Neural cell (in vitro differentiated cells): ENCODE results near the gene ERC2. TPM values are rescaled to one million over a fixed set of nuclear protein-coding genes. Genes with fewer than 3 reads are reported as not detected.

Experiments
- H2AFZ ChIP-seq: fragments of 200-600, 300-800 bp; sonication (generic), shearing (Covaris generic); 2 replicates; pipeline ENCODE4 v1.6.0; 2014; ENCODE audit warnings: low read depth, mild to moderate bottlenecking, antibody characterized with exemption, low read length, moderate library complexity
- H3F3A ChIP-seq: fragments of 200-600 bp; shearing (Covaris generic); 2 replicates; pipeline ENCODE4 v1.6.1; 2016; ENCODE audit warnings: mild to moderate bottlenecking, moderate library complexity, mixed read lengths, antibody characterized with exemption, low read length; ENCODE audit not compliant: insufficient read depth, poor library complexity, severe bottlenecking
- H3K27ac ChIP-seq: fragments of 200-600, 300-800 bp; sonication (generic), shearing (Covaris generic); 2 replicates; pipeline ENCODE4 v1.5.1; 2014; ENCODE audit warnings: mild to moderate bottlenecking, low read length, moderate library complexity
- H3K27me3 ChIP-seq: fragments of 300-800, 200-600 bp; sonication (generic), shearing (Covaris generic); 2 replicates; pipeline ENCODE4 v1.6.0; 2014; ENCODE audit warnings: mild to moderate bottlenecking, low read depth, low read length, moderate library complexity; ENCODE audit not compliant: insufficient read depth
- H3K36me3 ChIP-seq: fragments of 300-800, 200-600 bp; sonication (generic), shearing (Covaris generic); 2 replicates; pipeline ENCODE4 v1.5.1; 2014; ENCODE audit warnings: mild to moderate bottlenecking, antibody characterized with exemption, low read length, moderate library complexity; ENCODE audit not compliant: insufficient read depth
- H3K4me2 ChIP-seq: fragments of 300-800, 200-600 bp; sonication (generic), shearing (Covaris generic); 2 replicates; pipeline ENCODE4 v1.6.0; 2014; ENCODE audit warnings: mild to moderate bottlenecking, low read length
- H3K4me3 ChIP-seq: fragments of 300-800, 200-600 bp; sonication (generic), shearing (Covaris generic); 2 replicates; pipeline ENCODE4 v1.5.1; 2014; ENCODE audit warnings: mild to moderate bottlenecking, low read length, moderate library complexity
- H3K79me2 ChIP-seq: fragments of 200-600 bp; shearing (Covaris generic); replicated peaks from 2 replicates; pipeline ENCODE4 v1.6.0; 2014; ENCODE audit warnings: mild to moderate bottlenecking, low read length, moderate library complexity; ENCODE audit not compliant: insufficient read depth
- H3K9ac ChIP-seq: fragments of 300-800, 200-600 bp; sonication (generic), shearing (Covaris generic); 2 replicates; pipeline ENCODE4 v1.6.1; 2016; ENCODE audit warnings: mild to moderate bottlenecking, low read length, mixed read lengths
- H3K9me2 ChIP-seq: fragments of 200-600 bp; shearing (Covaris generic); 2 replicates; pipeline ENCODE4 v1.6.1; 2016; ENCODE audit warnings: mild to moderate bottlenecking, low read length, mixed read lengths; ENCODE audit not compliant: insufficient read depth
- H3K9me3 ChIP-seq: fragments of 200-600, 300-800 bp; sonication (generic), shearing (Covaris generic); 2 replicates; pipeline ENCODE4 v1.6.1; 2016; ENCODE audit warnings: mild to moderate bottlenecking, mixed run types, low read length, moderate library complexity, mixed read lengths
- H4K20me1 ChIP-seq: fragments of 200-600 bp; shearing (Covaris generic); 2 replicates; pipeline ENCODE4 v1.6.1; 2016; ENCODE audit warnings: mild to moderate bottlenecking, mixed run types; ENCODE audit not compliant: insufficient read depth
- EP300 ChIP-seq: fragments of 450-650 bp; conservative IDR thresholded peaks from 2 replicates; pipeline ENCODE4 v1.6.1; 2014; ENCODE audit warnings: antibody characterized with exemption, mild to moderate bottlenecking, moderate library complexity; ENCODE audit not compliant: poor library complexity, severe bottlenecking
- EZH2 ChIP-seq: fragments of 200-600, 300-800 bp; shearing (Covaris generic), sonication (generic); IDR thresholded peaks from 2 replicates; pipeline ENCODE4 v1.6.1; 2014; ENCODE audit warnings: antibody characterized with exemption, low read length, borderline replicate concordance, mild to moderate bottlenecking; ENCODE audit not compliant: insufficient read depth, poor library complexity, severe bottlenecking
- MXI1 ChIP-seq: fragments of 450-650 bp; conservative IDR thresholded peaks from 2 replicates; pipeline ENCODE4 v1.6.1; 2014; ENCODE audit warnings: antibody characterized with exemption, mild to moderate bottlenecking; ENCODE audit not compliant: poor library complexity, severe bottlenecking
- POLR2AphosphoS5 ChIP-seq: IDR thresholded peaks from 2 replicates; pipeline ENCODE4 v1.6.1; 2012
- RAD21 ChIP-seq: fragments of 450-650 bp; conservative IDR thresholded peaks from 2 replicates; pipeline ENCODE4 v1.6.1; 2014; ENCODE audit warnings: antibody characterized with exemption, mild to moderate bottlenecking, moderate library complexity
- SMC3 ChIP-seq: fragments of 450-650 bp; conservative IDR thresholded peaks from 2 replicates; pipeline ENCODE4 v1.6.1; 2014; ENCODE audit warnings: antibody characterized with exemption, mild to moderate bottlenecking, moderate library complexity; ENCODE audit not compliant: poor library complexity
- TAF1 ChIP-seq: IDR thresholded peaks from 2 replicates; pipeline ENCODE4 v1.6.1; 2012; ENCODE audit warnings: low read depth
- polyA plus RNA-seq: library from polyadenylated mRNA; depleted of rRNA; stranded (reverse); fragments of >200 nt; gene quantifications from 2 replicates; pipeline ENCODE4 v1.2.3, GENCODE V29; 2014
- TF ChIP-seq, protein P1 (sequence below): IDR thresholded peaks from 2 replicates; pipeline ENCODE4 v1.6.1; 2012; ENCODE audit warnings: borderline replicate concordance
- TF ChIP-seq, protein P2 (sequence below): fragments of 450-650 bp; IDR thresholded peaks from 2 replicates; pipeline ENCODE4 v1.5.1; 2014; ENCODE audit warnings: antibody characterized with exemption, mild to moderate bottlenecking, moderate library complexity; ENCODE audit not compliant: poor library complexity, severe bottlenecking

The ERC2 gene
- polyA plus RNA-seq, 1 donor from 2014 or later: 60.4 TPM

DNA sequence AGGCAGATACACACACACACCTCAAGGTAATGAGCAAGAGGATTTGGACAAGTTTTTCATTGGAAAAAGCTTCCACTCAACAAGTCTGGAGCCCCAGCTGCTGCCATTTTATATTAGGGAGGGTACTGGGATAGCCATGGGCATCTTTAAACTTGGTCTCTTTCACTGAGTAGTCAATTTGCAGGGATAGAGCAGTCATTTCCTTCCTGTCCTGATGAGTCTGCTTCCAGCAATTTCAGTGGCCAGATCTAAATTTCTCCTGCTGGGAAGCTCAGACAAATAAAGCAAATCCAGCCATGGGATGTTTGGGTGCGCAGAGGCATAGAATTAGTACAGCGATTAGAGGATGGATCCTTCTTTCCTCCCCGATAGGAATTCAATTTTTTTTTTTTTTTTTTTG lies 874 bp upstream of the ERC2 start:
- Histone ChIP-seq H3K79me2 (peaks cover 15% of the 10 kb centered on the region), H3K4me2 (no peak overlapping the region), H3K9me2 (no peaks in the 10 kb centered on the region), H3K36me3 (no peaks in the 10 kb centered on the region), H3K9ac (no peak overlapping the region), H2AFZ (no peak overlapping the region), H4K20me1 (no peaks in the 10 kb centered on the region), H3K27me3 (no peaks in the 10 kb centered on the region), H3K4me3 (peak overlapping the region; percentile 86), H3K9me3 (no peaks in the 10 kb centered on the region), H3K27ac (no peak overlapping the region), H3F3A (no peaks in the 10 kb centered on the region)
- TF ChIP-seq EP300: no peak
- TF ChIP-seq, protein P1, sequence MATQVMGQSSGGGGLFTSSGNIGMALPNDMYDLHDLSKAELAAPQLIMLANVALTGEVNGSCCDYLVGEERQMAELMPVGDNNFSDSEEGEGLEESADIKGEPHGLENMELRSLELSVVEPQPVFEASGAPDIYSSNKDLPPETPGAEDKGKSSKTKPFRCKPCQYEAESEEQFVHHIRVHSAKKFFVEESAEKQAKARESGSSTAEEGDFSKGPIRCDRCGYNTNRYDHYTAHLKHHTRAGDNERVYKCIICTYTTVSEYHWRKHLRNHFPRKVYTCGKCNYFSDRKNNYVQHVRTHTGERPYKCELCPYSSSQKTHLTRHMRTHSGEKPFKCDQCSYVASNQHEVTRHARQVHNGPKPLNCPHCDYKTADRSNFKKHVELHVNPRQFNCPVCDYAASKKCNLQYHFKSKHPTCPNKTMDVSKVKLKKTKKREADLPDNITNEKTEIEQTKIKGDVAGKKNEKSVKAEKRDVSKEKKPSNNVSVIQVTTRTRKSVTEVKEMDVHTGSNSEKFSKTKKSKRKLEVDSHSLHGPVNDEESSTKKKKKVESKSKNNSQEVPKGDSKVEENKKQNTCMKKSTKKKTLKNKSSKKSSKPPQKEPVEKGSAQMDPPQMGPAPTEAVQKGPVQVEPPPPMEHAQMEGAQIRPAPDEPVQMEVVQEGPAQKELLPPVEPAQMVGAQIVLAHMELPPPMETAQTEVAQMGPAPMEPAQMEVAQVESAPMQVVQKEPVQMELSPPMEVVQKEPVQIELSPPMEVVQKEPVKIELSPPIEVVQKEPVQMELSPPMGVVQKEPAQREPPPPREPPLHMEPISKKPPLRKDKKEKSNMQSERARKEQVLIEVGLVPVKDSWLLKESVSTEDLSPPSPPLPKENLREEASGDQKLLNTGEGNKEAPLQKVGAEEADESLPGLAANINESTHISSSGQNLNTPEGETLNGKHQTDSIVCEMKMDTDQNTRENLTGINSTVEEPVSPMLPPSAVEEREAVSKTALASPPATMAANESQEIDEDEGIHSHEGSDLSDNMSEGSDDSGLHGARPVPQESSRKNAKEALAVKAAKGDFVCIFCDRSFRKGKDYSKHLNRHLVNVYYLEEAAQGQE: no peak
- TF ChIP-seq TAF1: no peak
- TF ChIP-seq POLR2AphosphoS5: no peak
- TF ChIP-seq MXI1: no peak
- no peak for TF ChIP-seq SMC3
- TF ChIP-seq, protein P2, sequence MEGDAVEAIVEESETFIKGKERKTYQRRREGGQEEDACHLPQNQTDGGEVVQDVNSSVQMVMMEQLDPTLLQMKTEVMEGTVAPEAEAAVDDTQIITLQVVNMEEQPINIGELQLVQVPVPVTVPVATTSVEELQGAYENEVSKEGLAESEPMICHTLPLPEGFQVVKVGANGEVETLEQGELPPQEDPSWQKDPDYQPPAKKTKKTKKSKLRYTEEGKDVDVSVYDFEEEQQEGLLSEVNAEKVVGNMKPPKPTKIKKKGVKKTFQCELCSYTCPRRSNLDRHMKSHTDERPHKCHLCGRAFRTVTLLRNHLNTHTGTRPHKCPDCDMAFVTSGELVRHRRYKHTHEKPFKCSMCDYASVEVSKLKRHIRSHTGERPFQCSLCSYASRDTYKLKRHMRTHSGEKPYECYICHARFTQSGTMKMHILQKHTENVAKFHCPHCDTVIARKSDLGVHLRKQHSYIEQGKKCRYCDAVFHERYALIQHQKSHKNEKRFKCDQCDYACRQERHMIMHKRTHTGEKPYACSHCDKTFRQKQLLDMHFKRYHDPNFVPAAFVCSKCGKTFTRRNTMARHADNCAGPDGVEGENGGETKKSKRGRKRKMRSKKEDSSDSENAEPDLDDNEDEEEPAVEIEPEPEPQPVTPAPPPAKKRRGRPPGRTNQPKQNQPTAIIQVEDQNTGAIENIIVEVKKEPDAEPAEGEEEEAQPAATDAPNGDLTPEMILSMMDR: no peak
- TF ChIP-seq RAD21: no peak
- no peak for TF ChIP-seq EZH2

DNA sequence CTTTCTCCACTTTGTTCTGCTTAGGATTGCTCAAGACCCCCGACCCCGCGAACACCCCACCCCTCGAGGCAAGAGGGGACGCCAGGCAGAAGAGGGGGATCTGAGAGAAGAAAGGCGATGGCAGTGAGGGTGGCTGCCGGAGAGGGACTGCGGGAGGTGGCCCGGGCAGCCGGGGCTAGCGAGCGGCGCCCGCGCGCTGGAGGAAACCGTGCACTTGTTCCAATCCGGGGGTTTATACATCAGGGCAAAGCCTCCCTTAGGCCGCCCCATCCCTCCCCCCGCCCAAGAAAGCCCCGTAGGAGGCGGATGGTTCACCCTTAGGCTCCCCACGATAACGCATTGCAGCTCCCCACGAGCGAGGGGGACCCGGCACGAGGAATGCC lies 475 bp downstream of the ERC2 start:
- Histone ChIP-seq H3K4me3 (peak overlapping the region; percentile 86), H3K9ac (peak overlapping the region; percentile 85), H3K79me2 (peaks cover 15% of the 10 kb centered on the region), H3K36me3 (no peaks in the 10 kb centered on the region), H4K20me1 (no peaks in the 10 kb centered on the region), H3K27ac (peak overlapping the region; percentile 64), H3K9me3 (no peaks in the 10 kb centered on the region), H2AFZ (peak overlapping the region; percentile 52), H3K27me3 (no peaks in the 10 kb centered on the region), H3K4me2 (peak overlapping the region; percentile 3), H3F3A (no peaks in the 10 kb centered on the region), H3K9me2 (no peaks in the 10 kb centered on the region)
- no peak for TF ChIP-seq POLR2AphosphoS5
- TF ChIP-seq, protein P1: no peak
- TF ChIP-seq EZH2: no peak
- peak; percentile 4 for TF ChIP-seq TAF1
- TF ChIP-seq, protein P2: no peak
- no peak for TF ChIP-seq MXI1
